Activated naive CD4-positive, alpha-beta T cell treated with anti-CD3 and anti-CD28 coated beads for 36 hours (primary cell): ENCODE measurements around the gene FBXL17. TPM values are rescaled to one million over a fixed set of nuclear protein-coding genes. Genes with fewer than 3 reads are reported as not detected.
"Not testable (repeated sequence)": the region's sequence is repeated elsewhere in the genome, so short reads cannot be mapped to it uniquely, and the experiment has no call there.

Source experiments
- CTCF ChIA-PET: fragments of 350-600 bp; sonication (Branson Sonifier 250); formaldehyde crosslinking; loops from one replicate; lab custom pipeline; 2021; ENCODE audit warnings: antibody characterized with exemption; lab: Charles Lee
- DNase-seq: peaks from one replicate; pipeline ENCODE4 v3.0.0-alpha.2; 2020
- H3K27ac Mint-ChIP-seq: one replicate; pipeline ENCODE4 v1.8.0; 2021; ENCODE audit warnings: mild to moderate bottlenecking, mixed read lengths
- H3K27me3 Mint-ChIP-seq: one replicate; pipeline ENCODE4 v1.8.0; 2021; ENCODE audit warnings: low read depth, mixed read lengths
- H3K36me3 Mint-ChIP-seq: one replicate; pipeline ENCODE4 v1.8.0; 2021; ENCODE audit warnings: low read depth, mixed read lengths
- H3K4me1 Mint-ChIP-seq: one replicate; pipeline ENCODE4 v1.8.0; 2021; ENCODE audit warnings: low read depth, mixed read lengths
- H3K4me3 Mint-ChIP-seq: one replicate; pipeline ENCODE4 v1.8.0; 2021; ENCODE audit warnings: mild to moderate bottlenecking, moderate library complexity, mixed read lengths
- H3K9me3 Mint-ChIP-seq: one replicate; pipeline ENCODE4 v1.8.0; 2021; ENCODE audit warnings: mixed read lengths
- intact Hi-C: fragments of 100-400 bp; cut with micrococcal nuclease; formaldehyde crosslinking; loops from one replicate; pipeline ENCODE4 v1.15.1; 2023
- total RNA-seq, 2 experiments: library from RNA; stranded (reverse); gene quantifications; one replicate each; pipeline ENCODE4 v1.2.3, GENCODE V29; 2021

FBXL17 gene
- total RNA-seq, 2 experiments from 2014 or later = 3.5 to 4.3 TPM

DNA sequence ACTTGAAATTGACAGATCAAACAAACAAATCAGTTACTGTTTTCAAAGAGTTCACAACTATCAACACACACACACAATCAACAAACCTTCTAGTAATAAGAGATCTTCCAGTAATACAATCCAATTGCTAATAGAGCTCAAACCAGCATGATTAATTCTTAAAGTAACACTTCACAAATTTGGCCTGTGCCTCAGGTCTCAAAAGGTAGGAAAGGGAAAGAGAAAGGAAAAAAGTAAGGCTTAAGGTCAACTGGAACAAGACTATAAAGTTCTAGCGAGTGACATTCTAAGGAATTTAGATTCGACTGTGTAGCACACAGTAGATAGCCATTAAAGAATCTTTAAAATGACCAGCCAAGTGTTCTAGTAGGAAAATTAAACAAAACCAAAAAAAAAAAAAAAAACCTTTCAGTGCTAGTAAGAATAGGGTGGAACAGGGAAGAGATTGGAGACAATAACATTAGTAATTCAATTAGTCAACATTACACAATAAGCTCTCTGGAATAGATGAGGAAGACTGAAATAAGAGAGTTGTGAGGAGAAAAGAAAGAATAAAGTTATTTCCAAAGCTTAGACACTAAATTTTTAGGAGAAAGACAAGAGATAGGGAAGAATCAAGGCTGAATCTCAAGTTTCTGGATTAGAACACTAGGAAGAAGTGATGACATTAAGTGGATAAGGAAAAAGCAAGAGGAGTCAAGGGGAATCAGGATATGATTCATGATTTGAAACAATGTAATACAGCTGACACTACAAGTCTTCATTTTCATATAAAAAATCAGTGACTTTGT is 86.1 kb downstream of the FBXL17 start:
- CTCF ChIA-PET = interaction anchor here (0.6 to 1.0 kb wide), 3 partner anchors 16 to 227 kb away, joined by 3 to 4 read pairs (median 3); no protein-coding TSS in a partner anchor
- no peak for DNase-seq
- peaks cover 6% of the 10 kb centered on the region for H3K4me1 Mint-ChIP-seq
- H3K27me3 Mint-ChIP-seq = no peaks in the 10 kb centered on the region
- H3K9me3 Mint-ChIP-seq = no peaks in the 10 kb centered on the region
- H3K4me3 Mint-ChIP-seq = no peak overlapping the region
- H3K36me3 Mint-ChIP-seq = no peaks in the 10 kb centered on the region
- intact Hi-C loops = no loop called here
- no peak overlapping the region for H3K27ac Mint-ChIP-seq

GRCh38 chr5:108280960-108281569 is 100.8 kb downstream of the FBXL17 start:
- no peak for DNase-seq
- Mint-ChIP-seq H3K27ac (no peak overlapping the region), H3K4me3 (no peak overlapping the region), H3K4me1 (peaks cover 30% of the 10 kb centered on the region), H3K36me3 (peaks cover 39% of the 10 kb centered on the region), H3K9me3 (peaks cover 23% of the 10 kb centered on the region), H3K27me3 (no peaks in the 10 kb centered on the region)
- CTCF ChIA-PET = interaction anchor here (0.6 kb wide), 1 partner anchor 264 kb away, joined by 4 read pairs; no protein-coding TSS in a partner anchor
- intact Hi-C loops = loop anchor here (1.0 kb wide), 1 partner anchor 101 kb away; the partner anchor contains the start of gene FBXL17

- peaks cover 23% of the 10 kb centered on the region for H3K9me3 Mint-ChIP-seq
- no peak overlapping the region for H3K4me3 Mint-ChIP-seq
- intact Hi-C loops = loop anchor here (1.0 kb wide), 1 partner anchor 102 kb away; the partner anchor contains the start of gene FBXL17
- peaks cover 37% of the 10 kb centered on the region for H3K36me3 Mint-ChIP-seq
- CTCF ChIA-PET = interaction anchor here (0.6 kb wide), 1 partner anchor 263 kb away, joined by 4 read pairs; no protein-coding TSS in a partner anchor
- no peak for DNase-seq
- H3K27me3 Mint-ChIP-seq = no peaks in the 10 kb centered on the region
- H3K4me1 Mint-ChIP-seq = peaks cover 30% of the 10 kb centered on the region
- H3K27ac Mint-ChIP-seq = peak overlapping the region; percentile 51
Measured at GRCh38 chr5:108280248-108280647, 101.7 kb downstream of the FBXL17 start.

- H3K9me3 Mint-ChIP-seq = peaks cover 16% of the 10 kb centered on the region
- no peak overlapping the region for H3K4me3 Mint-ChIP-seq
- no peak overlapping the region for H3K27ac Mint-ChIP-seq
- intact Hi-C loops = loop anchor here (1.0 kb wide), 1 partner anchor 18 kb away; no protein-coding TSS in a partner anchor
- H3K36me3 Mint-ChIP-seq = peaks cover 26% of the 10 kb centered on the region
- peak; percentile 12 for DNase-seq
- CTCF ChIA-PET = interaction anchor here (1.0 kb wide), 1 partner anchor 18 kb away, joined by 5 read pairs; no protein-coding TSS in a partner anchor
- no peaks in the 10 kb centered on the region for H3K27me3 Mint-ChIP-seq
- peaks cover 30% of the 10 kb centered on the region for H3K4me1 Mint-ChIP-seq
Measured at GRCh38 chr5:108278285-108279240, 103.3 kb downstream of the FBXL17 start.

- no peak overlapping the region for H3K27ac Mint-ChIP-seq
- H3K9me3 Mint-ChIP-seq = peaks cover under 1% of the 10 kb centered on the region
- no peaks in the 10 kb centered on the region for H3K27me3 Mint-ChIP-seq
- intact Hi-C loops = no loop called here
- peaks cover 28% of the 10 kb centered on the region for H3K4me1 Mint-ChIP-seq
- H3K4me3 Mint-ChIP-seq = no peak overlapping the region
- DNase-seq = no peak
- CTCF ChIA-PET = no interaction called here
- peaks cover 11% of the 10 kb centered on the region for H3K36me3 Mint-ChIP-seq
Measured at GRCh38 chr5:108276187-108277050, 105.5 kb downstream of the FBXL17 start.

GRCh38 chr5:108274080-108274479 is 107.8 kb downstream of the FBXL17 start:
- H3K27me3 Mint-ChIP-seq, intact Hi-C loops, DNase-seq, CTCF ChIA-PET, H3K9me3 Mint-ChIP-seq, H3K4me3 Mint-ChIP-seq, H3K36me3 Mint-ChIP-seq, H3K27ac Mint-ChIP-seq: not testable (repeated sequence)
- H3K4me1 Mint-ChIP-seq = peaks cover 10% of the 10 kb centered on the region

GRCh38 chr5:108271127-108271526 is 110.8 kb downstream of the FBXL17 start:
- Mint-ChIP-seq H3K36me3 (peaks cover 3% of the 10 kb centered on the region), H3K9me3 (no peaks in the 10 kb centered on the region), H3K27ac (no peak overlapping the region), H3K4me3 (no peak overlapping the region), H3K4me1 (peaks cover 4% of the 10 kb centered on the region), H3K27me3 (no peaks in the 10 kb centered on the region)
- CTCF ChIA-PET = interaction anchor here (0.6 to 2.1 kb wide), 3 partner anchors 11 to 112 kb away, joined by 3 to 12 read pairs (median 5); no protein-coding TSS in a partner anchor
- intact Hi-C loops = no loop called here
- no peak for DNase-seq

DNA sequence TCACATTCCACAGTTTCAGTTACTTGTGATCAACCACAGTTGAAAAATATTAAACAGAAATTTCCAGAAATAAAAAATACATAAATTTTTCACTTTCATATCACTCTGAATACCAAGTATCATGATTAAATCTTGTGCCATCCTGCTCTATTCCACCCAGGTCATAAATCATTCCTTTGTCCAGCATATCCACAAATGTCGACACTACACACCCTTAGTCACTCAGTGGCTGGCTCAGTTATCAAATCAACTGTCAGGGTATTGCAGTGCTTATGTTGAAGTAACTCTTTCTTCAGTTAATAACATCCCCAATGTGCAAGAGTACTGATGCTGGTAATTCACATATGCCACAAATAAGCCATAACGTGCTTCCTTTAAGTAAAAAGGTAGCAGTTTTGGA is 115.7 kb downstream of the FBXL17 start:
- Mint-ChIP-seq H3K27me3 (no peaks in the 10 kb centered on the region), H3K4me3 (no peak overlapping the region), H3K36me3 (no peaks in the 10 kb centered on the region), H3K4me1 (peaks cover 13% of the 10 kb centered on the region), H3K27ac (no peak overlapping the region), H3K9me3 (no peaks in the 10 kb centered on the region)
- CTCF ChIA-PET = no interaction called here
- DNase-seq = no peak
- intact Hi-C loops = loop anchor here (10.0 kb wide), 3 partner anchors 479 to 1419 kb away; partner anchors contain the start of genes FER and MAN2A1

DNA sequence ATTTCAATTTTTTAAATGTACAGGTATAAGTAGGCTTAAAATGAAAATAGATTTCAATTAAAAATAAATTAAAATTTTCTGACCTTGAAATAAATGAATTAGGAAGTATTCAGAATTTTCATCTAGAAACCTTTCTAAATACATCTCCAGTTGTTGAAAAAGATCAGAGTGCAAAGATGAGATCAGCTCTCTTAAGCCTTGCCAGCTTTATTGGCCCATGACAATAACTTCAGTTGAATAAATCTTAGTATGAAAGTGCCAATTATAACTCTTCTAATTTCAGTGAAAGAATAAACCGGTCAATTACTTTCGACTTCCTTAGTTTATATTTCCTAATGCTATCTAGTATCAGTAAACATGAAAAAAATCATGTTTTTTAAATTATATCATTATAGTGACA is 117.4 kb downstream of the FBXL17 start:
- CTCF ChIA-PET = no interaction called here
- Mint-ChIP-seq H3K36me3 (no peaks in the 10 kb centered on the region), H3K9me3 (no peaks in the 10 kb centered on the region), H3K4me1 (peaks cover 14% of the 10 kb centered on the region), H3K27ac (no peak overlapping the region), H3K4me3 (no peak overlapping the region), H3K27me3 (no peaks in the 10 kb centered on the region)
- no peak for DNase-seq
- intact Hi-C loops = loop anchor here (5.0 to 10.0 kb wide), 4 partner anchors 183 to 1420 kb away; partner anchors contain the start of genes FER and MAN2A1

- intact Hi-C loops = loop anchor here (5.0 to 10.0 kb wide), 4 partner anchors 184 to 1421 kb away; partner anchors contain the start of genes FER and MAN2A1
- Mint-ChIP-seq H3K9me3 (no peaks in the 10 kb centered on the region), H3K36me3 (no peaks in the 10 kb centered on the region), H3K27ac (no peak overlapping the region), H3K27me3 (no peaks in the 10 kb centered on the region), H3K4me3 (no peak overlapping the region), H3K4me1 (peaks cover 14% of the 10 kb centered on the region)
- CTCF ChIA-PET = interaction anchor here (1.3 to 4.7 kb wide), 2 partner anchors 79 to 82 kb away, joined by 3 to 56 read pairs; no protein-coding TSS in a partner anchor
- no peak for DNase-seq
Measured at GRCh38 chr5:108263338-108263737, 118.6 kb downstream of the FBXL17 start.

DNA sequence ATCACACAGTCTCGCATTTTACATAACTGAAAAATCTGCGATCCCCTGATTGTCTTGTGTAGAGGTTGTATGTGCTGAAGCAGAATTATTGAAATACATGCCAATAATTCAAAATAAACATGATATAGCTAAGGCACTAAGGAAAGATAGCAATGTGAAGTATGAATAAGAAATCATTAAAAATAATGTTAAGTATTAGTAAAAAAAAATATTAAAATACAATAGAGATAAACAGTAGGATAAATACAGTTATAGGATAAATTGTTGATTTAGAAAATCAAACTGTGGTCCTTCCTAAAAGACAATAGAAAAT is 121.1 kb downstream of the FBXL17 start:
- H3K9me3 Mint-ChIP-seq = no peaks in the 10 kb centered on the region
- CTCF ChIA-PET = interaction anchor here (0.7 to 4.7 kb wide), 20 partner anchors 9 to 148 kb away, joined by 3 to 56 read pairs (median 4); no protein-coding TSS in a partner anchor
- intact Hi-C loops = loop anchor here (1.0 to 10.0 kb wide), 8 partner anchors 18 to 1424 kb away; partner anchors contain the start of genes FBXL17, FER and MAN2A1
- no peak for DNase-seq
- no peaks in the 10 kb centered on the region for H3K27me3 Mint-ChIP-seq
- H3K4me1 Mint-ChIP-seq = peaks cover 10% of the 10 kb centered on the region
- H3K4me3 Mint-ChIP-seq = no peak overlapping the region
- no peaks in the 10 kb centered on the region for H3K36me3 Mint-ChIP-seq
- H3K27ac Mint-ChIP-seq = no peak overlapping the region
